ENCODE measurements around the gene CFAP100.

- TF ChIP-seq, protein P1, sequence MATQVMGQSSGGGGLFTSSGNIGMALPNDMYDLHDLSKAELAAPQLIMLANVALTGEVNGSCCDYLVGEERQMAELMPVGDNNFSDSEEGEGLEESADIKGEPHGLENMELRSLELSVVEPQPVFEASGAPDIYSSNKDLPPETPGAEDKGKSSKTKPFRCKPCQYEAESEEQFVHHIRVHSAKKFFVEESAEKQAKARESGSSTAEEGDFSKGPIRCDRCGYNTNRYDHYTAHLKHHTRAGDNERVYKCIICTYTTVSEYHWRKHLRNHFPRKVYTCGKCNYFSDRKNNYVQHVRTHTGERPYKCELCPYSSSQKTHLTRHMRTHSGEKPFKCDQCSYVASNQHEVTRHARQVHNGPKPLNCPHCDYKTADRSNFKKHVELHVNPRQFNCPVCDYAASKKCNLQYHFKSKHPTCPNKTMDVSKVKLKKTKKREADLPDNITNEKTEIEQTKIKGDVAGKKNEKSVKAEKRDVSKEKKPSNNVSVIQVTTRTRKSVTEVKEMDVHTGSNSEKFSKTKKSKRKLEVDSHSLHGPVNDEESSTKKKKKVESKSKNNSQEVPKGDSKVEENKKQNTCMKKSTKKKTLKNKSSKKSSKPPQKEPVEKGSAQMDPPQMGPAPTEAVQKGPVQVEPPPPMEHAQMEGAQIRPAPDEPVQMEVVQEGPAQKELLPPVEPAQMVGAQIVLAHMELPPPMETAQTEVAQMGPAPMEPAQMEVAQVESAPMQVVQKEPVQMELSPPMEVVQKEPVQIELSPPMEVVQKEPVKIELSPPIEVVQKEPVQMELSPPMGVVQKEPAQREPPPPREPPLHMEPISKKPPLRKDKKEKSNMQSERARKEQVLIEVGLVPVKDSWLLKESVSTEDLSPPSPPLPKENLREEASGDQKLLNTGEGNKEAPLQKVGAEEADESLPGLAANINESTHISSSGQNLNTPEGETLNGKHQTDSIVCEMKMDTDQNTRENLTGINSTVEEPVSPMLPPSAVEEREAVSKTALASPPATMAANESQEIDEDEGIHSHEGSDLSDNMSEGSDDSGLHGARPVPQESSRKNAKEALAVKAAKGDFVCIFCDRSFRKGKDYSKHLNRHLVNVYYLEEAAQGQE (IDR thresholded peaks at IDR 0.05; ENCODE audit: low read depth): no peak
- no peak for TF ChIP-seq EP300 (IDR thresholded peaks at IDR 0.05; ENCODE audit: borderline replicate concordance)
- no peak for TF ChIP-seq CREB1 (IDR thresholded peaks at IDR 0.05; ENCODE audit: low read depth)
- TF ChIP-seq TAF1 (IDR thresholded peaks at IDR 0.05; ENCODE audit: low read depth): no peak
- no peak for TF ChIP-seq YY1 (IDR thresholded peaks at IDR 0.05; ENCODE audit: low read depth)
- no peak for TF ChIP-seq NFIC (IDR thresholded peaks at IDR 0.05)
- TF ChIP-seq CEBPB (IDR thresholded peaks at IDR 0.05): no peak
- TF ChIP-seq FOXM1 (IDR thresholded peaks at IDR 0.05; ENCODE audit: borderline replicate concordance, low read depth): no peak
Measured at GRCh38 chr3:126401611-126402160, 7.0 kb downstream of the CFAP100 start.

Data from Ishikawa (cell line).